AG08396 (cell line): ENCODE results near the gene OR4F15.
"Not testable (repeated sequence)": the region's sequence is repeated elsewhere in the genome, so short reads cannot be mapped to it uniquely, and the experiment has no call there.

ENCODE experiments used
- DNase-seq: peaks from one replicate; pipeline ENCODE4 v3.0.0; 2012; ENCODE audit warnings: low spot score, mixed read lengths

Gene OR4F15, protein sequence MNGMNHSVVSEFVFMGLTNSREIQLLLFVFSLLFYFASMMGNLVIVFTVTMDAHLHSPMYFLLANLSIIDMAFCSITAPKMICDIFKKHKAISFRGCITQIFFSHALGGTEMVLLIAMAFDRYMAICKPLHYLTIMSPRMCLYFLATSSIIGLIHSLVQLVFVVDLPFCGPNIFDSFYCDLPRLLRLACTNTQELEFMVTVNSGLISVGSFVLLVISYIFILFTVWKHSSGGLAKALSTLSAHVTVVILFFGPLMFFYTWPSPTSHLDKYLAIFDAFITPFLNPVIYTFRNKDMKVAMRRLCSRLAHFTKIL

DNA sequence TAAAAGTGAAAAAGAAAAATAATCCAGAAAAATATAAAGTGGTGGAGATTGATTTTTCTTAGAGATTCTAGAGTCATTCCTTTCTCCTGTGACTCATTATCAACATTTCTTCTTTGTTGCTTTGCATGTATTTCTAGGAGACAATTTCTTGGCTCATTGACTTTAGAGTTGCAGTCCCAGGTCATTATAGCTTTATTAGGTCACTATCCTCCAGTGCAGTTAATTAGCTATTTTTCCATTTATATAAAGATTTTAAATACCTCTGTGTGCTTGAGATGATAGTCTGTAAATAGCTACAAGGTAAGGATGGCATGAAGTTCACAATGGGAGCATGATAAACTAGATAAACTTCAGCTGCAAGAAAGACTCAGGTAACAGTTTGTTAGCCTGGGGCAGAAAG, at the start of gene OR4F15:
OR4F15 (plus strand) TSS at position 301 of the 400 bp plus-strand sequence. CDS start 5,985 bp downstream, outside the sequence.
- DNase-seq: no peak

DNA sequence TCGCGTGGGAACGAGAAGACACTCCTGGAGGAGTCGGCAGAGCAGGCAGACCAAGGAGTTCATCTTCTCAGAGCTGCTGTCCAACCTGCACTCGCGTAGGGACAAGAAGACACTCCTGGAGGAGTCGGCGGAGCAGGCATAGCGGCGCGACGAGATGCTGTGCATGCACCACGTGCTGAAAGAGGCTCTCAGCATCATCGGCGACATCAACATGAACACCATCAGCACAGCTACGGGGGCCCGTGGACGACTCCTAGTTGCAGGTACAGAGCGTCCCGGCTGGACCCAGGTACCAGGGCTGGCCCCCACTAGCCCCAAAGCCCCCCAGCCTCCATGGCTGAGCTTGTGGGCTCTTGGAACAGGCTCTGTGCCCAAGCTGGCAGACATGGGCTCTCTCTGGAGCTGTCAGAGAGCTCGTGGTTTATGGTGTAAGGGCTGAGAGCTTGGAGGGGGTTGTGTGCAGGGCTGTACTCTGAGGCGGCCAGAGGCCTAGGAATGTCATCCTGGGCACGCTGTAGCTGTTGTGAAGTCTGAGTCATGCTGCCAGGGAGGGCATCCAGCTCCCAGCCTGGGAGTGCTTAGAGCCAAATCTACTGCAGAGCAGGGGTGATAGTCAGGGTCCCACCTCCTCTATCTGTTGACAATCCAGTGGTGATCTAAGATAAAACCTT, 47.2 kb upstream of the OR4F15 start:
- DNase-seq: peak; percentile 25

DNA sequence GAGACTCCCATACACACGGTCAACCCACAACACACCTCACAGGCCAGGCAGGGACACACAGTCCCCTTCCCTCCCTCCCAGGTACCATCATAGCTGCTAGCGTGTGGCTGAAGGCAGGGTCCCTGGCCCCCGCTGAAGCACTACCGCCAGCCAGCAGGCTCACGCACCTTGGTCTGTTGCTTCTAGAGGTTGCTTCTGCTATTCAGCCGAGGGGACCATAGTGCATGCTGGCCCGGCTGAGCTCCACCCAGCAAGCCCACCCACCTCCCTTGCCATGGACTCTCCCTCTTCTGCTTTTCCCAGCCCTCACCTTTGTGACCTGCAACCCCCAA, 46.7 kb upstream of the OR4F15 start:
- DNase-seq: not testable (repeated sequence)

DNA sequence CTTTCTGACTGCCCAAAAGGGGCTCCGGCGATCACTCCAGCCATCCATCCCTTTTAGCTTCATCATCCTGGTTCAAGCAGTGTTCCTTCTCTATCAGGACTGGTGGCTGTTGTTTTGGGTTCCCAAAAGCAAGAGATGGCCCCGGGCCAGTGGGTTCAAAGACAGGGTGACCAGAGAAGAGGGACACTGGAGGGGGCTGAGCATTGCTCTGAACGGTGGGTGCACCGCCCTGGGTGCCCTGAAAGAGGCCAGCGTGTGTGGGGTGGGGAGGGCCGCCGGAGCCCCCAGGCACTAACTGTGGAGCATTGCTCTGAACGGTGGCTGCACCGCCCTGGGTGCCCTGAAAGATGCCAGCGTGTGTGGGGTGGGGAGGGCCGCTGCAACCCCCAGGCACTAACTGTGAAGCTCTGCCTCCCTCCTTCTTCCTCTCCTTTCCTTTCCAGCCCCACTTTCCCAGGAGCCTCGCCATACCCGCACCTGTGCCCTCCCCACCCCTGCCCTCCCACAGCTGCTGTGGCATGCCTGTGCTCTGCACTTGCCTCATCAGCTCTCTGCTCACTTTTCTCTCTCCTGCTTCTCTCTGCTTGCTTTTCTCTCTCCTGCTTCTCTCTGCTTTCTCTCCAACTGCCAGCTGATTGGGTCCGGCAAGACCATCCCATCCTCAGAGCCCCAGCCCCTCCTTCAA, 46.1 kb upstream of the OR4F15 start:
- DNase-seq: no peak

DNA sequence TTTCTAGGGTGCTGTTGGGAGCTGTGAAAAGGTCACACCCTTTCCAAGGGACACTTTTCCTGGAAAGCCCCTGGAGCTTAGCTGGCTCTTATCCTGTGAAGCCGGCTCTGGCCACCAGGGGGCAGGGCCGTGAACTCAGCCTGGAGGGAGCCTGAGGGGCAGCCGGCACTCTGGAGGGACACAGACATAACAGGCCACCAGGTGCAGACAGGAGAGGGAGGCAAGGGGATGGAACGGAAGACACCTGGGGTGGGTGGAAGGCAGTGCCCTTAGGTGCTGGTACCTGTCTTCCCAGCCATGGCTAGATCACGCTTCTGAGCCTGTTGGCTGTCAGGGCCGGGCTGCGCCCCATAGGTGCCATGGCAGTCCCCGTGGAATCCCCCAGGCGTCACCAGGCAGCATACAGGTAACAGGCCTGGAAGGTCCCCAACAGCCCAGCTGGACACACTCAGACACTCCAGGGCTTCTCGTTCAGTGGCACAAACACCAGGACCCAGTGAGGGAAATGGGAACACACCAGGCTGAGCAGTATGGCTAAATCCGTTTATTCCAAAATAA, 44.8 kb upstream of the OR4F15 start:
- not testable (repeated sequence) for DNase-seq

DNA sequence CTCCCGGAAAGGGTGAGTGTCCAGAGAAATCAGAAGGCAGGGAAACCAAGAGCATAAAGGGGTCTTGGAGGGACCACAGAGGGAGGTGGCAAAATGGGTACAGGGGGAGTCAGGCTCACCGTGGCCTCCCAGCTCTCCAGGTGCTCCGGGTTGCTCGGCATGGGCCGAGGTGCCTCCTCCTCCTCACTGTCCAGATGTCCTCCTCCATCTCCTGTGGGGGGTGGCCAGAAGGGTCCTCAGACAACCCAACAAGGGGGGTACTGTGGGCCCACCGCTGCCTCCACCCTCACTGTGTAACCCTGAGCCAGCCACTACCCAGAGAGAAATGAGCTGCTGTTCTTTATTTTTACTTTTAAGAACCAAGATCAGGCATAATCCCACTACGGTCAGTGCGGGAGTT, 39.1 kb upstream of the OR4F15 start:
- DNase-seq: no peak

DNA sequence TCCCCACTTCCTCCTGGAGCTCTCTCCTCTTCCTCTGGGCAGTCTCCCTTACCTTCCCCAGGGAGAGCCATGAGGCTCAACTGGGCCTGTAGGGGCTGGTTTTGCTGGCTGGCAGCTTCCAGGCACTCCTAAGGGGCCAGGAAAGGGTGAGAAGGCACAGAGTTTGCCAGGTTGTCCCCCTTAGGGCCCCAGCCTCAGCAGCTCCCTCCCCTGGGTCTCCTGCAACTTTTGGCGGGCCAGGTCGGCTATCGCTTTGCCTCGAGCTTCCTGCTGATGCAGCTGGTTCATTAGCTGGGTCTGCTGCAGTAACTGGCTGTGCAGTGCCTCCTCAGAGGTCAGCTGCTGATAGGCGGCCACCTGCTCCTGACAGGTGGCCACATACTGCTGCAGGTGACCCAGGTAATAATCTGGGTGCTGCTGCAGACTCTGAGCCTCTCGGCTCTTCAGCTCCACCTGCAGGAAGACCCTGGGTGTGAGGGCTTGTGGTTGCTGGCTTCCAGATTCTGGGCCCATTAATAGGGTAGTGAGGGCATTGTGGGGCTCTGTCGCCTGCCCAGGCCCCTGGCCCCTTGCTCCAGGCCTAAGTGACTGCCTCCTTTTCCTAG, 38.4 kb upstream of the OR4F15 start:
- DNase-seq: no peak

DNA sequence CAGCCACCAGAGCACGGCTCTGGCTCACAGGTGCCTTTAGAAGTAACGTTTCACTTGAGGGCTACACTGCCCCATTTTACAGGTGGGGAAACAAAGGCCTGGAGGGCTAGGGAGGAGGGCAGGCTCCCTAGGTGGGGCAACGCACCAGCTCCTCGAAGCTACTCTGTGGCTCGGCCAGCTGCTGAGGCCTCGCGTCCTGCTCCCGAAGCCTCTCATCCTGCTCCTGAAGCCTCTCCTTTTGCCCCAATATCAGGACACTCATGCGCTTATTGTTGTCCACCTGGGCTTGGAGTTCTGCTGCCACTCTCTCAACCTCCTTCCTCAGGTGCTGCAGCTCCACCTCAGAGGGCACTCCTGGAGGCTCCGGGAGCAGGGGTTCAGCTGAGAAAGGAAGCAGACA, 36.9 kb upstream of the OR4F15 start:
- DNase-seq: no peak

DNA sequence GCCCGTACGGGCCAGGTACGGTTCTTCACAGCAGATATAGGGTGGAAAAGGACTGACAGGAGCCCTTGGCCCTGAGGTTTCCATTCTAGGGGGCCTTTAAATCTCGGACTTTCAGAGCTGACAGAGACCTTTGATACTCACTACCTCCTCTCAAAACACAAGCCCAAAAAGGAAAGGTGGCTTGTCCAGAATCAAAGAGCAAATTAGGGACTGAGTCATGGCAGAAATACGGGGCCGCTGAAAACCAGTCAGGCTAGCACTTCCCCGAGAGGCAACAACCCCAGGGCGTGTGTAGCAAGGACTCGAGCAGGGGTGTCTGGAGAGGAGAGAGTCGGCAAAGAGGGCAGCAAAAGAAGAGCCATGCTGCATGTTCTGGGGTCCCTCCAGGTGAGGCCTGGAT, 33.4 kb upstream of the OR4F15 start:
- DNase-seq: not testable (repeated sequence)

DNA sequence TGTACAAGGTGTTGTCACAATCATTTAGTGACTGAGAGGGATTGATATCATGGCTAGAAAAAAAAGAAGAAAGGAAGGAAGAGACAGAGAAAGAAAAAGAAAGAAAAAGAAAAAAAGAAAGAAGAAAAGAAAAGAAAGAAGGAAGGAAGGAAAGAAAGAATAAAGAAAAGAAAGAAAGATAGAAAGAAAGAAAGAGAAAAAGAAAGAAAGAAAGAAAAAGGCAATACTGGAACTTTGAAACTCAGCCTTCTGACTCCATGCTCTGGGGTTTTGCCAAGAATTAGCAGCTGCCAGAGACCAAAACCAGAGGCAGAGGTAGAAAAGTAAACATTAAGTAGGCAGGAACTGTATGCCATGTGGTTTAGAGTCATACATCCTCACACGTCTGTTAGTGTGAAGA, 31.8 kb upstream of the OR4F15 start:
- not testable (repeated sequence) for DNase-seq

DNA sequence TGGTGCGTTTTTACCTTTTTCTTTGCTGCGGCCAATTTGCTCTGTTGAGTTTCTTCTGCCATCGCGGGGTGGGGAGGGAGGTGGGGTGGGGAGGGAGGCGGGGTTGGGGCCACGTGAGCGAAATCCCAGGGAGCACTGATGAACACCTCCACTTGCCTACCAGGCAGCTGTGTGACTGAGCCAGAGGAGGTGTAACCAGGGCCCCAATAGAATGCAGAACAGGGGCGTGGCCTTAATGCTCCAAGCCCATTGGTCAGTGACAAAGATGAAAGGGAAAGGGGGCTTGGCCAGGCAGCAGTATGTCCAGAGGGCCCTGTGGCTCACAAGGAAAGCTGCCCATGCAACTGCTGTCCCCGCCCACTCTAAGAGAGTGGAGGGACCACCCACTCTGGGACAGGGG, 30.1 kb upstream of the OR4F15 start:
- no peak for DNase-seq

DNA sequence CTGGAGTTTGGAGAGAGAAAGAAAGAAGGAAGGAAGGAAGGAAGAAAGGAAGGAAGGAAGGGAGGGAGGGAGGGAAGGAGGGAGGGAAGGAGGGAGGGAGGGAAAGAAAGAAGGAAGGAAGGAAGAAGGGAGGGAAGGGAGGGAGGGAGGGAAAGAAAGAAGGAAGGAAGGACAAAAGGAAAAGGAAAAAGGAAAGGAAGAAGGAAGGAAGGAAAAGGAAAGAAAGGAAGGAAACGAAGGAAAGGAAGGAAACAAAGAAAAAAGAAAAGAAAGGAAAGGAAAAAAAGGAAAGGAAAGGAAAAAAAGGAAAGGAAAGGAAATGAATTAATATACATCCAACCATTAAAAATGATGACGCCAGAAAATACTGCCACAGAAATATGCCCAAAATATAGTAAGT, 27.4 kb upstream of the OR4F15 start:
- no peak for DNase-seq

DNA sequence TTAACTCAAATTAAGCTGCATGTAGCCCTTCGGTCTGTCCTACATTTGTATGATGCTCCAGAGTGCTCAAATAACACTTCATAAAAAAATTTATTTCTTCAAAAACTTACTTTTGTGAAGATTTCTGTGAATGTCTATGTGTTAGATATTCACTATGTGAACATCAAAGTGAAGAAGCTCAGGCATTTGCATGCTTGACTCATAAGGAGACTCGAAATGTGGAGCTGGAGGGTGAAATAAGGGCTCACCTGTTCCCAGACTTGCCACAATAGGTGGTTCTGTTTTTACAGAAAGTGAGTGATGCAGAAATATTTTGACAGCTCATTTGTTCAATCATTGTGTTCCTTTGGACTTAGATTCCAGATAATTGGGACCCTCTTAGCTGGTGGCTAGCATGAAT, 25.6 kb upstream of the OR4F15 start:
- not testable (repeated sequence) for DNase-seq

DNA sequence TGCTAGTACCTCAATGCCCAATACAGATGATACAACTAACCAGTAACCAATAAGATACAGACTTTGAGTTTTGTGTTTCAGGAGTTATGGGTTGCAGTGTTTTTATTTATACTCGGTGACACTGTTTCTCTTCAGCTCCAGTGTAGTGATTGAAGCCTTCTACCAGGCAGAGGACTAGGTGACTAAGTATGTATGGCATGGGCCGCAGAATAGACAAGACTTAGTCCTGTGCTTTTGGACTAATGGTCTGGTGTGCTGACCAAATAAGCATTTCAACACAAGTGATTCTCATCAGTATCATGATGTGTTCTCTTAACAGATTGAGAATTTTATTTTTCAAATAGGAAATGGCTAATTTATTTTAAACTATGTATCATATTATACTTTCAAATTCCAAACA, 24.0 kb upstream of the OR4F15 start:
- DNase-seq: not testable (repeated sequence)

DNA sequence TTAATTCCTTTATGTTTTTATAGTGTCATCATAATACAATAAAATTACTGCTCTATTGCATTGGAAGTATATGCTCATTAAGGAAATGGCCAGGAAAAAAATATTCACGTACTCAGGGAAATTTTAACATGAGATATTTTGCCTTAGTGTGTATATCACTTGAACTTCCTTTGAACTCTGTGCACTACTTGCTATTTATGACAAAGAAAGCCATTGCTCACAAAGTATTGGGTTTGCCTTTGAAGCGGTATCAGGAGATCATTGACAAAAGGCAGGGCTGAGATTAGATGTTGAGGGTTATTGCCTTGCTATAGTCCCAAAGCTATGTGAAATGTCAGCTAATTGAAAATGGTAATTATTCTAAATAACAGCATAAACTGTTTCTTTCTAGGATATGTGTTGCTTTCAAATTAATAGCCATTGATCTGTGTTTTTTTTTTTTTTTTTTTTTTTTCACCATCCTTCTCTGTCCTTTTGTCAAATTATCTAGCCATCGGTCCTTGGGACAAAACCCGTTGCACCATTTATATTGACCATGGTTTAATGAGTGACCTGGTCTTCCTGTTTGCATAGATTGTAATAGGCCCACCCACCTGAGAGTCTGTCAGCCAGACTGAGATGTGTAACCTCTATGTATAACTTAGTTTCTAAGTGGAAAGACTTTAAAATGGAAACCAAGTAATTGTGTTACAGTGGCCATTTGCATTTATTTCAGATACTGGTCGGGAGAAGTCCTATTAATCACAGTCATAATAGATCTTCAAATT, 23.3 kb upstream of the OR4F15 start:
- not testable (repeated sequence) for DNase-seq

DNA sequence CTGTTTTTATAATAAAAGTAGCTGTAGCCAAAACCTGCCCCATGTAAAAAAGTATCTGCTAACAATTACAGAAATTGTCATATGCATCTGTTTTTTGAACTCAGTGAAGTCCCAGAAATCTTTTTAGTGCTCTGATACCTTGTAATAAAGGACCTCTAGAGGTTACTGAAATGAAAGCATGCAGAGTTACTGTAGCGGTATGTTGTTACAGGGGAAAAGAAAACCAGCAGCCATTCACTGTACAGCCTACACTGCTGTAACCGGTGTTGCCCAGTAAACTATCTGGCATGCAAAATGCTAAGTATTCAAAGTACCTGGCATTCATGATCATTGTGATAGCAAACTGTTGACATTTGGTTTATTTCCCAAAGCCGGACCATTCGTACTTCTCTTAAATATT, 21.3 kb upstream of the OR4F15 start:
- not testable (repeated sequence) for DNase-seq

DNA sequence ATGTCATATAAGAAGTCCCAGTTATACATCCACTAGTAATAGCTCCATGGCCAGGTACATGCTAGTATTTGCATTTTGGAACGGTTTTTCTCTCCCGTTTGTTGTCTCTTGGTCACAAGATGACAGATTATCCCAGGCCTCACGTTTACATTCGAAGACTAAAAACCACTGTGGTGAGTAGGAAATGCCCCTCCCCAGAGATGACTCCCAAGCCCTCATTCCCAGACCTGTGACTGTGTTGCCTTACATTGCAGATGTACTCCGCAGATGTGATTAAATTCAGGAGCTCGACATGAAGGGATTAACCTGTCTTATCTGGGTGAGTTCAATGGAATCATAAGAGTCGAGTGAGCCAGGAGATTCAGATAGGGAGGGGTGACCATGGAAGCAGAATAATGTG, 18.0 kb upstream of the OR4F15 start:
- not testable (repeated sequence) for DNase-seq

DNA sequence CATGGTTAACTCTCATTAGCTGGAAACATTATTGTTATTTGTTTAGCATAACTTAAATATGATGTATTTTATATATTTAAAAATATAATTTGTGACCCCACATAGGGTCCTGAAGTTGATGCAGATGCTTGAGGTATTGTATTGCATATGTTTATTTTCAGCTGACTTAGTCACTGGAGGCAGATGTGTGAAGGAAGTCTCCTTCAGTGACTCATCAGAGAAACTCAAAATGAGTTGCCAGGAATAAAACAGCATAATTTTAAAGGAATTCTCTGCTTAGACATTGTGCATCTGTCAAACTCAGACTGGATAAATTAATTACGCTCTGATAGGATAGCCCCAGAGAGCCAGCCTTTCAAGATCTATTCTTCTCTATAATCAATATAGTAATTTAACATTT, 16.5 kb upstream of the OR4F15 start:
- peak; percentile 44 for DNase-seq

DNA sequence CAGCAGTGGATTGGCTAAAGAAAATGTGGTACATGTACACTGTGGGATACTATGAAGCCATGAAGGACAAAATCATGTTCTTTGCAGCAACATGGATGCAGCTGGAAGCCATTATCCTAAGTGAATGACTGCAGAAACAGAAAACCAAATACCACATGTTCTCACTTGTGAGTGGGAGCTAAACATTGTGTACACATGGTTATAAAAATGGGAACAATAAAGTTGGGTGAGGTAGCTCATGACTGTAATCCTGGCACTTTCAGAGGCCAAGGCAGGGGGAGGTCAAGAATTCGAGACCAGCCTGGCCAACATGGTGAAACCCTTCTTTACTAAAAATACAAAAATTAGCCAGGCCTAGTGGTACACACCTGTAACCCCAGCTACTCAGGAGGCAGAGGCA, 12.3 kb upstream of the OR4F15 start:
- DNase-seq: no peak

DNA sequence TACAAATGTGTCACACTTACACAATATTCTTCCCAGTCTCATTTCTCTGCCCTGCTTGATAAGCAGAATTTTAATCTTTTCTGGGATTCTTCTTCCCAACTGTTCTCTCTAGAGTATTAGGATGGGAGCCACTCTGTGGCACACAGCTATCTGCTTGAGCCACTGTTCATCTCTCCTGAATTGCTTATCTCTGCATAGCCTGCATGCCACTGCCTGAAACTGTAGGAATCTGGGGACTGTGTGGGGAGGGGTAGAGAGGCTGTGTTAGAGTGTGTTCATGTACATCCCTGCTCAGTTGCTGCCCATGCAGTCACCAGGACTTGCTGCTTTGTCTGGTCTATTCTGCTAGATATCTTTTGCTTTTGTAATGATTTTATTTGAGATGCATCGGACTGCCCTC, 11.0 kb upstream of the OR4F15 start:
- no peak for DNase-seq

DNA sequence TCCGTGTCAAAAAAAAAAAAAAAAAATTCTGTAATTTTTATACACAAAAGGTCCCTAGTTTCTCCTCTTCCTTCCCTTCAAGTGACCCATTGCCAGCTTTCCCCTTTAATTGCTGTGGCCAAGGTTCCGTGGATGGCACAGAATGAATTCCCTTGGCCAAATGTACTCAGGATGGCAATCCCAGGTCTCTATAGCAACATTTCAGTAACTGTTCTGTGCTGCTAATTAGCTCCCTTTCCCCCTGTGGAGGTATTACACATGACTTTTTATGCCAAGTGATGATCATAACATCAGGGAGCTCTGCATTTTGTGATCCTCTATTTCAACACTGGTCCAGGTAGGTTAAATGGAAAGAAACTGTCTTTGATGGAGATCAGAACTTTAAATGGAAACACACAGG, 8.8 kb upstream of the OR4F15 start, which contains the start of gene OR4F6:
OR4F6 (plus strand) TSS at position 301 of the 400 bp plus-strand sequence. CDS start 2,211 bp downstream, outside the sequence.
- no peak for DNase-seq

DNA sequence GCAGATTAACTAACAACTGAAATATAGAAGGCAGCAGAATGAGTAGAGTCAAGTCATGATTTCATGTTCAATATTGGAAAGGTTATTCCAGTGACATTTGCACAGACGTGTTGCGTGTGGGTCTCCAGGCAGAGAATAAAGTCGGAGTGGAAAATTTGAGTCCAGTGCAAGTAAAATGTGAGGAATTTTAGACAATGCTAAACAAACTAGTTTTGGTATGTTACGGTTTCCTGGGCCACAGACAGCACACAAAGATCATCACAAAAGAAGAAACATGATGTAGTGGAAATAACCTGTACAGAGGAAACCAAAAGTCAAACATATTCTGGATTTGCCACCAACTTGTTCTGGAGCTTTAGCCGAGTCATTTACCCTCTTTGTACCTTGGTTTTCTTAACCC, 8.3 kb upstream of the OR4F15 start:
- DNase-seq: peak; percentile 41
